Measurements from ENCODE around the gene TMEM106C.
"Not testable (repeated sequence)": the region's sequence is repeated elsewhere in the genome, so short reads cannot be mapped to it uniquely, and the experiment has no call there.

Gene TMEM106C

DNA sequence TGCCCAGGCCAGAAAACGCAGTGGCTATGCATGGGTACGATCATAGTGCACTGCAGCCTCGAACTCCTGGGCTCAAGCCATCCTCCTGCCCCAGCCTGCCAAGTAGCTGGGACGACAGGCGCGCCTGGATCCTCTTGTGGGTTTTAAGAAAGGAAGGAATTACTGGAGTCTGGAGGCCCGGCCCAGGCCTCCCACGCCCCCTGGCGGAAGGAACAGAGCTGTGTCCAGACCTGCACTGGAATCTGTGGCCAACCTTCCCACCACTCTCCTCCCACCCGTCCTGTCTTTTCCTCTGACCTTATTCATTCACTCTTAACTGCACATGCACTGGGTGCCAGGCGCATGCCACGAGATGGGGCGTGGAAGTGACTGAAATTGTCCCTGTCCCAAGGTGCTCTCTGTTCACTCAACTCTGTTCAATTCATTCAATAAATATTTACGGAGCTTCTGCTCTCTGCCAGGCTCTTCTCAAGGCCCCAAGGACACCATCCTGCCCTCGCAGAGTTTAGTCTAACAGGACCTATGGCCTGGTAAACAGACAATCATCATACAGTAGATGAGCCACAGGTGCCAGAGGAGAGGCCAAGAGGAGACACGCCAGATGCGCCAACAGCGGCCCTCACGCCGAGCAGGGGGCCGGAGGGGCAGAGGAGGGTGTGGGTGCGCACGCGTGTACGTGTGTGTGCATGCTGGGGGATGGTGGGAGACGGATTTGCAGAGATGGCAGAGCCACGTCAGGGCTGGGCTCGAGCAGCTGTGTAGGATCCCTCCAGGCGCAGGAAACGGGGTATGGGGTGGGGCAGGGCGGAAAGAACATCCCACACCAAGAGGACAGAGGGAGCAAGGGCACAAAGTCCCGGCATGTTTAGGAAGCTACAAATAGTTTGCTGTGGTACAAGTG is 13.7 kb upstream of the TMEM106C start:
- DNase-seq: peak; percentile 37

DNA sequence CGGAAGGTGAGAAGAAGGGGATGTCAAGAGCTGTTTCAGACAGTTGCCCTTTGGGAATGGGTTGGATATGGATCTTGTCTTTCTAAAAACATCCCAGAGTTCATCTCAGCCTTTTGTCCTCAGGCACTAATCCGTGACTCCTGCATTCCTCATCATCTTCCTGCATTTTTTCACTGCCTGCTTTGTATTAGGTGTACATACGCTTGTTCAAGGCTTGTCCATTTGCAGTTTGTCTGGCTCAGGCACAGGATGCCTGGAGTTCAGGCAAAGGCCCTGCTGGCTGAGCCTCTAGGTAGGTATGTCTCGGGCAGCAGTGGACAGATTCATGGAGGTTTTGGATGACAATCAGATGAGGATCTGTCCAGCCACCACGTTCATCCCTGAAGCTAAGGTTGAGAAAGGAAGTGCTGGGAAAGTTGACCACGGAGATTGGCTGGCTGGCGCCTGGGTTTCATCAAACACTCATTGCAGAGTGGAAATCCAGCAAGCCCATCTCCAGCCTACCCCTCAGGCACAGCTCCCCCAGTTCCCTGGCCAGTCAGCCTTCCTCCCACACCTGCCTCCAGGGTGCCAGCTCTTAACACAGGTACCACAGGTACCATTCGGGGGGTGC is 12.4 kb upstream of the TMEM106C start:
- DNase-seq: no peak

DNA sequence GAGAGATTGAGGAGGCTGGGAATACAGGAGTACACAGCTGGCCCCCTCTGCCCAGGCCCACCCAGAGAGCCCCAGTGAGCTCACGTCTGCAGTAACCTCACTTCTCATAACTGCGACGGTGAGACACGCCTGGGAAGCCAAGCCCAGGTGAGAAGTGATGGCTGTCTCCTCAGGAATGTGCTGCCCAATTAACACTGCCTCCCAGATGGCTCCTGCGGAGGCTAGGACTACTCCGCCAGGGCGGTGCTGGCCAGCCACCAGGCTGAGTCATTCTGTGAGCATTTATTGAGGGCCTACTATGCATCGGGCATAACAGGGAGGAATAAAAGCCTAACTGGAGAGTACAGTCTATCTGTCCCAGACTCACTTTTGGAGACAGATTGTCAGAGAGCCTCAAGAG is 9.3 kb upstream of the TMEM106C start:
- no peak for DNase-seq

DNA sequence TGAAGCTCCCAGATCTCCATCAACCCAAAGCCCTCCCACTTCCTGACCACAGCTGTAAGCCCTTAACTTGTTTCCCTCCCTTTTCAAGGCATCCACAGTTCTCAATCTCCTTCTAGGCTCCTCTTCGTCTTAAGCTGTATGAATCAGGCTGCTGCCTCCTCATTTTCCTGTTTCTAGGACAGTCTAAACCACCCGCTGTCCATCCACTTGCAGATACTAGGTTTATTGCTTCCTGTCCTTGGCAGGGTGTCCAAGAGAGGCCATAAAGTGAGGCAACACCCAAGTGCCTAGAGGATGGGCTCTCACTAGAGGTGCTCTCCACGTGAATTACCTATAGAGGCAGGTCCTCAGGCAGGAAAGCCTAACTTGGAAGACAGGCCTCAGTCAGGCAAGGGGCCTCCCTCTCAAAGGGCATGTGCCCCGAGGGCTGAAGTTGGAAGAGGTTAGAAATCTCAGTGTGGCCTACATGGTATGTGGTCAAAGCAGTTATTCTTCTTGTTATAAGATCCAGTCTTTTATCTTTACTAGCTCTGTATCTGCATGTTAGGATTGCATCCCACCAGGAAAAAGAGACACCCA is 8.8 kb upstream of the TMEM106C start:
- DNase-seq: no peak

DNA sequence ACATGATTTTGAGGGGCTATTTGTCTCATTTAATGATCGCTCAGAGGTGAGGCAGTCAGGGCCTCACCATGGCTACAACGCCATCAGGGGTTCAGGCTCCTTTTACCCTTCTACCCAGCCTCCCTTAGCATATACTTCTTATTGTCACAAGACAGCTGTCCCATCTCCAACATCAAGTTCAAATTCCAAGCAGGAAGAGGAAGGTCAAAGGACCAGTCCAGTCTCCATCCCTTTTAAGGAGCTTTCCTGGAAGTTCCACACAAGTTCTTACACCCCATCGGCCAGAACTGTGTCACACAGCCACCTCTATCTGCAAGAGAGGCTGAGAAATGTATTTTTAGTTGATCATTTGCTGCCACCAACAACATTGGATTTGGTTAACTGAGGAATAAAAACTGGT is 8.3 kb upstream of the TMEM106C start:
- DNase-seq: no peak

DNA sequence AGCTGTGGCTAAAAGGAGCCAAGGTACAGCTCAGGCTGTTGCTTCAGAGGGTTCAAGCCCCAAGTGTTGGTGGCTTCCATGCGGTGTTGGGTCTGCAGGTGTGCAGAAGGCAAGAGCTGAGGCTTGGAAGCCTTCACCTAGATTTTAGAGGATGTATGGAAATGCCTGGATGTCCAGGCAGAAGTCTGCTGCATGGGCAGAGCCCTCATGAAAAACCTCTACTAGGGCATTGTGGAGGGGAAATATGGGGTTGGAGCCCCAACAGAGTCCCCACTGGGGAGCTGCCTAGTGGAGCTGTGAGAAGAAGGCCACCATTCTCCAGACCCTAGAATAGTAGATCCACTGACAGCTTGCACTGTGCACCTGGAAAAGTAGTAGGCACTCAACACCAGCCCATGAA is 5.7 kb upstream of the TMEM106C start:
- not testable (repeated sequence) for DNase-seq

DNA sequence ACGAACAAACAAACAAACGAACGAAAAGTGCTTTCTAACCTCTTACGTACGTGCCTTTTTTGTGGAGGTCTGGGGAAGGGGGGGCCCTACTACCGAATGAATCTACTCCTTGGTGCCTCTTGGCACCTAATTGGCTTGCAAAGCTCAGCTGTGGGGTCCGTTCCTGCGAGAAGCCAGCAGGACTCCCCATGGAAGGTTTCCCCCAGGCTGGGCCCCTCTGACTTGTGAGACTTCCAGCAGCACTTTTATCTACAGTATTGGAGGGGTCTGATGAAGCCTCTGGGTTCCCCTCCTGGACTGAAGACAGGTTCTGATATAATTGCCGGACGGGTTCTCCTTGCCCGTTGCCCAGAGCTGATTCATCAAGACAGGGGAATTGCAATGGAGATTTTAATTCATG is 1.2 kb upstream of the TMEM106C start:
- no peak for DNase-seq

DNA sequence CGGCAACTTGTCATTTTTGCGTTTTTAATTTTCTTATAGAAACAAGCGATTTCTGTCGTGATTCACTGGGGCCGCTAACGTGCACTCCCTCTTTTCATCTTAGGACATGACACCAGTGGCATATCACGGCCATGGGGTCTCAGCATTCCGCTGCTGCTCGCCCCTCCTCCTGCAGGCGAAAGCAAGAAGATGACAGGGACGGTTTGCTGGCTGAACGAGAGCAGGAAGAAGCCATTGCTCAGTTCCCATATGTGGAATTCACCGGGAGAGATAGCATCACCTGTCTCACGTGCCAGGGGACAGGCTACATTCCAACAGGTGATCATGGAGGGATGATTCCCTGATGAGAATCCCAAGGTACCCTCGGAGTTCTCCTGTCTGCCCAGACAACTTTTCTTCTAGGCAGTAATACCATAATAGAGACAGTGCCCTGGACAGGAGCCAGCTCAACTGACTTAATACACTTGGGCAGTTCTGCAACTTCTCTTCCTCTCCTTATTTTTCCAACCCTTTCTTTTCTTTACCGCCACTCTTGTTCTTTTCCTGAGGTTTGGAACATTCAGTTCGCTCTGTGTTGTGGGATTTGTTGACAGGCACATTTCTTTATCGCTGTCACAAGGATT is 821 bp downstream of the TMEM106C start:
- DNase-seq: peak; percentile 26

DNA sequence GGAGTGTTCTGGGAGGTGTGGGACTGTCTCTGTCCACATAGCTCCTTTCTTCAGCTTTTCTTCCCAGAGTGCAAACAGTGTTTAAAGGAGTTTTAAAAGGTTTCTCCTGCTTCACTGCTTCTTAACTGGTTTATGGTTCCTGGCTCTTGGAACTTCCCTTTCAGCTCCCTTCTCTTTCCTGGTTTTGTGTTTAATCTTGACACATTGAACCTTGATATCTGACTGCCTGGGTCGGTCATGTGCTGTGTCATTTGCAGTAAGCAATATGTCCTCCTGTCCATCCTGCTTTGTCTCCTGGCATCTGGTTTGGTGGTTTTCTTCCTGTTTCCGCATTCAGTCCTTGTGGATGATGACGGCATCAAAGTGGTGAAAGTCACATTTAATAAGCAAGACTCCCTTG is 2.2 kb downstream of the TMEM106C start:
- DNase-seq: no peak

DNA sequence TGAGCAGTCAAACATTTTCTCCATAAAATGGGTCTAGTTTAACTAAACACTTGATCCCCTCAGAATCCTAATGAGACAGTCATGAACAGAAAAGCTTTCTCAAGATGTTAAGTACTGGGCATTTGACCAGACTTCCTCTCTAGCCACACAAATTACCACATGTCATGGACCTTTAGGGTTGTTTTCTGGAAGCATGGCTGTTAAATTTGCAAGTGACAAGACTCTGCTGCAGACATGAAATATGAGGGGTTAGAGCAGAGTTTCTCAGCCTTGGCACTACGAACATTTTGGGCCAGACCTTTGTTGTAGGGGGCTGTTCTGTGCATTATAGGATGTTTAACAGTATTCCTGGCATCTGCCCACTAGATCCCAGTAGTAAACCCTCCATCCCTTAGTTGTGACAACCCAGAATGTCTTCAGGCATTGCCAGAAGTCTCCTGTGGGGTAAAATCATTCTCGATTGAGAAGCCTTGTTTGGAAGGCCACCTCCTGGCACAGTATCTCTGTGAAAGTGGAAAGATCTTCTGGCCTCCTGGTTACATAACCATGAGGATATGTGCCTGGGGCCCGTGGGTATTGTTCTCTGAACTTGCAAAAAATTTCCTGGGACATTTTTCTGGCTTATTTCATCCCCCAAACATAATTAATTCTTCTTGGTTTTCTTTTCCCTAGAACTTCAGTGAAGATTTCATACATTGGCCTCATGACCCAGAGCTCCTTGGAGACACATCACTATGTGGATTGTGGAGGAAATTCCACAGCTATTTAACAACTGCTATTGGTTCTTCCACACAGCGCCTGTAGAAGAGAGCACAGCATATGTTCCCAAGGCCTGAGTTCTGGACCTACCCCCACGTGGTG is 4.3 kb downstream of the TMEM106C start:
- no peak for DNase-seq

DNA sequence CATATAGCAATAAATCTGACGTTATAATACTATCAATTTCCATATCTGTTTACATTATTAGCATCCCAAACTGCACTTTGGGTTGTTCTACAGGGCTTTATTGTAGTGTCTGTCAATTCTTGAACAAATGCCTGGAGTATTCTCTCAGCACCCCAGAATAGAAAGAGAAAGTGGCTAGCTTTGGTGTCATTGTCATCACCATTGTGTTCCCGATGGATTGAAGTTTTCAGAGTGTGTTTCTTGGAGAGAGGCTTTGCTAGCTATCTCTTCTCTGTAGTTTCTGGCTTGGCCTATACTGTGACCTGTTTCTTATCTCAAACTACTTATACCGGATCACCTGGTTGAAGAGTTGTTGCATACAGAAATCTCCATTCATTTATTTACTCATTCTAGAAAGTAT is 6.4 kb downstream of the TMEM106C start:
- no peak for DNase-seq

DNA sequence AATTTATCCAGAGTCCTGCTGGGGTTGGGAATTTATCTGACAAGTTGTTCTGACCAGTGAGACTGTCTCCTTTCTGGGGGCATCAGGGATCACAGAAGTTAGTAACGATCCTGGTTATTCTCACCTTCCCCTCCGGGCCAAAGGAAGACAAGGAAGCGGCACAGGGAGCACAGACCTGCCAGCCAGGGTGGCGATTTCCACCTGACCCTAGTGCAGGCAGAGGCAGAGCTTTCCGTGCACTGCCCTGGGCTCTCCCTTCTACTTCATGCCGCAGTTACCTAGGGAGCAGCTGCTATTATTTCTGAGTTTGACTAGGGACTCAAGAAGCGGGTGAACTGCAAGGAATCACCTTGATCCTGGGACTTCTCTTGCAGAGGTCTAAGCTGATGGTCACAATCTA is 7.4 kb downstream of the TMEM106C start:
- no peak for DNase-seq

DNA sequence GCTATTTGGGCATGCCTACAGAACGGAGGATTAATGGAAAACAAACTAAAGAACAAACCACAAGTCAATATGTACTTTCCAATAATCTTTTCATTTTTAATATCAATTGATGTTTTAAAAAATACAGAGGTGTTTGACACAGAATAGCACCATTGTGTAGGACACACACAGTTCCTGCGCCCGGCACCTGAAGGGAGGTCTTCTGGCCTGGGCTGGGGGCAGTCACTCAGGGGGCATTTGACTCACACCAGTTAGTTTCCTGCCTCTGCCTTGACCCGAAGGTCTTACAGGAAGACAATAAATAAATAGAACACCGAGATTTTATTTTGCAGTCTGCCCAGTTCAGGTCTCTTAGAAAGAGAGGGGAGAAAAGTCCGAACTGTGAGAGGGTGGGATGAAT is 9.5 kb downstream of the TMEM106C start:
- no peak for DNase-seq

DNA sequence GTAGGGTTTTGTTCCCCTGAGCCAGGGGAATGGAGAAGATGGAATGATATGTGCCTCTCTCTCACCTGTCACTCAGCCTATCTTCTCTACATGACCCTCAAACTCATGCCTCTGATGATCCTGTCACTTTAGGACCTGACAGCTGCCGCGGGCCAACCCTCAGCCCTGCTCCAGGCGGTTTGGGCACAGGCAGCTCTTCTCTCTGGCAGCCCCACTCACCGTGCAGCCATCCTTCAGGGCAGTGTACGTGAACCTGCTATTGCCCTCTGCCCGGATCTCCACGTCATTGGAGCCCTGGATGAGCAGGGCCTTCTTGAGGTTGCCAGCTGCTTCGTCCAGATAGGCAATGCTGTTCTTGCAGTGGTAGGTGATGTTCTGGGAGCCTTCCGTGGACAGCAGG is 10.5 kb downstream of the TMEM106C start:
- DNase-seq: no peak

DNA sequence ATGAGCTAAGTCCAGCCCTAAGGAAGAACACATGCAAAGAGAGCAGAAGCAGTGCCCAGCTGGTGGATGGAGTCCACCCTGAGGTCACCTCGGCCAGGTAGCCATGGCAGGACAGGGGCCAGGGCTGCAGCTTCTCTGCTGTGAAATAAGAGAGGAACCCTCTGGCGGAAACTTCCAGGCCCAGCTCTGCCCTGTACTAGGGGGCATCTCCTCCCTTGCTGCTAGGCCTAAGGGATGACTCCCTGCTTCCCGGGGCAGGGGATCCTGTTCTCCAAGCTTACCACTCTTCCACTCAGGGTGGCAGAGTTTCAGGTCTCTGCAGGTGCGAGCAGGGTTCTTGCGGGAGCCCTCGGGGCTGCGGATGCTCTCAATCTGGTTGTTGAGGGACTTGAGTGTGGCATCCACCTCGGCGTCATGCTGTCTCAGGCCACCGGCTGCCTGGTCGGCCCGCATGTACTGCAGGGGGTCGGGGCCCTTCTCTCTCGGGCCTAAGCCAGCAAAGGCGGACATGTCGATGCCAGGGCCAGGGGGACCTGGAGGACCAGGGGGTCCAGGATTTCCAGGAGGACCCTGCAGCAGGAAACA is 11.7 kb downstream of the TMEM106C start:
- DNase-seq: no peak

DNA sequence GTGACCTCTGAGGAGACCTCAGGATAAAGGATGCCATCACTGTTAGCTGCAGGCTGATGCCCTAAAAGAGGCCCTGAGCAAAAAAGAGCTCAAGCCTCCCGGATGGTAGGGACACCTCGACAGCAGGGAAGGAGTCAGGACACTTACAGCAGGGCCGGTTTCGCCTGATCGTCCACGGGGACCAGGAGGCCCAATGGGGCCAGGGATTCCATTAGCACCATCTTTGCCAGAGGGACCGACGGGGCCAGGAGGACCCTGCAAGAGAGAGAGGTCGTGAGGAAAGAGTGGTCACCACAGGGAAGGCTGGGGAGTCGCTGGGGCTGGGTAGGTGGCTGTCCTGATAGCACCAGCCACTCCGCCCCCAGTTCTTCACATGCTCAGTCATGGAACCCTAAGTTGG is 12.4 kb downstream of the TMEM106C start:
- DNase-seq: no peak

DNA sequence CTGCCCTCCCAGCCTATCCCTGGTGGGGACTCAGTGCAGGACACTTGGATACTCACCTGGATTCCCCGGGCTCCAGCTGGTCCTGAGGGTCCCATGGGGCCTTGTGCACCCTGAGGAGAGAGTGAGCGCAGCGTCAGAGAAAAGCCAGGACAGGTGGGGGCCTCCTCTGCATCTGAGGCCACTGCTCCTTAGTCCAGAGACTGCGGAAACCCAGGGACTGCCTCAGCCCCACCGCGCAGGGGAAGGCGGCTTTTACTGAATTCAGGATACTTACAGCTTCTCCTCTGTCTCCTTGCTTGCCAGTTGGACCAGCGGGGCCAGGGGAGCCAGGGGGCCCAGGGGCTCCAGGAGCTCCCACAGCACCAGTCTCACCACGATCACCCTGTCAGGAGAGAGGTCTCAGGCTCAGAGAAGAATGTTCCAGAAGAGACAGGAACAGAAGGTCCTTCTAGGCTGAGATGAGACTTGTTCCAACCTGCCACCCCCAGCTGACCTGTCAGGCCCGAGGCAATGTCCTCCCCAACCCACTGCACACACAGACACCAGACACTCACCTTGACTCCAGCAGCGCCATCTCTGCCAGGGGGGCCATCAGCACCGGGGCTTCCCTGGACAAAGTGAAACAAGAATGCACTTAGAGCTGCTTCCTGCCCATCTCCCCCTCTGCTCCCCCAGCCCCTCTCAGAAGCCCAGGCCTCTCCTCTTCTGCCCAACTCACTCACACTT is 13.8 kb downstream of the TMEM106C start:
- DNase-seq: no peak

DNA sequence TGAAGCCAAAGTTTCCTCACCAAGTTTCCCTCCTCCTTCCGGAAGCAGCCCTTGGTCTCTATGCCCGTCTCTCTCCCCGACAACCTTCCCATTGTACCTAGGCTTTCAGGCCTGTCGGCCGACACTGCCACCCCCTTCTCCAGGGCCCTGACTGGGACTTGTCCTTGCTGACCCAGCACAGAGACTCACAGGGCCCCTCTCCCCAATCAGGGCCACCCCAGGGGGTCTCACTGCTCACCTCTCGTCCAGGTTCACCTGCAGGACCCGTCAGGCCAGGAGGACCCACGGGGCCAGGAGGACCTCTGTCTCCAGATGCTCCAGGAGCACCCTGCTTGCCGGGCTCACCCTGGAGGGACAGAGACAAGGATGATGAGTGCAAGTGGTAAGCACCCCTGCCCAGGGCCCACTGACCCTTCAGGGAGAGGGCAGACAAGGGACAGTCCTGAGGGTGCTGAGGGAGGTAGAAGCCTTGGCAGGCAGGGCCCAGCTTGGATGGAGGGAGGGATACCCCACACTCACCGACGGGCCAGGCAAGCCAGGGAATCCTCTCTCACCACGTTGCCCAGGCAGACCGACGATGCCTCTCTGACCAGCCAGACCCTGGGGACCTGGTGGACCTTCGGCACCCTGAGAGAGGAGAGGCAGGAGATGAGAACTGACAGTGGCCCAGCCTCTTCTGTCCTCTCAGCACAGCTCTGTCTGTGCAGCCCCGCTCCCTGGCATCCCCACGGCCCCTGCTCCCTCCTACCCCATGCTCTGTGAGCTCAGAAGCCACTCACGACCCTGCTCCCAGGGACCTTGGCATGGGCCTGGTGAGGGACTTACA is 14.6 kb downstream of the TMEM106C start:
- no peak for DNase-seq

DNA sequence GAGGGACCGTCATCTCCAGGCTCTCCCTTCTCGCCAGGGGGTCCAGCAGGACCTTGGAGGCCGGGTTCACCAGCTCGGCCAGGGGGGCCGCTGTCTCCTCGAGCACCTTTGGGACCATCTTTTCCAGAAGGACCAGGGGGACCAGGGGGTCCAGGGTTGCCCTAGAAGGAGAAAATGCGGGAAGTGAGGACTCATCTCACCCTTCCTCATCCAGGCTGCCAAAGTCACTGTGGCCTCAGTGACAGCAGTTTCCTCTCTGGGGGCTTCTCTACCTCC is 15.1 kb downstream of the TMEM106C start:
- no peak for DNase-seq

DNA sequence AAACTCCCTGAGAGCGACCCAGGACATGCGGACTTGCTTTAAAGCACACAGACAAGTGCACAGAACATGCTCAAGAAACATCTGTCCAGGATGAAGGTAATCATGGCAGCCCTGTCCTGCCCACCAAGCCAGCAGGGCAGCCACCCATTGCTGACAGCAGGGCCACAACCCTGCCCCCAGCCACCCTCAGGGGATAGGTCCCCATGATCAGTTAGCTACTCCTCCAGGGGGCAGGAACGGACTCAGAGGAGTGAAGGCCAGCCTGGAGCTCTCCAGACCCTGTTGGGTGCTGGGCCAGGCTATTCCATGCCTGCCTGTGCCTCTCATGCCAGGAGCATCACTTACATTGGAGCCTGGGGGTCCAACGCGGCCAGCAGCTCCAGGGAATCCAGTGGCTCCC is 15.8 kb downstream of the TMEM106C start:
- DNase-seq: no peak

DNA sequence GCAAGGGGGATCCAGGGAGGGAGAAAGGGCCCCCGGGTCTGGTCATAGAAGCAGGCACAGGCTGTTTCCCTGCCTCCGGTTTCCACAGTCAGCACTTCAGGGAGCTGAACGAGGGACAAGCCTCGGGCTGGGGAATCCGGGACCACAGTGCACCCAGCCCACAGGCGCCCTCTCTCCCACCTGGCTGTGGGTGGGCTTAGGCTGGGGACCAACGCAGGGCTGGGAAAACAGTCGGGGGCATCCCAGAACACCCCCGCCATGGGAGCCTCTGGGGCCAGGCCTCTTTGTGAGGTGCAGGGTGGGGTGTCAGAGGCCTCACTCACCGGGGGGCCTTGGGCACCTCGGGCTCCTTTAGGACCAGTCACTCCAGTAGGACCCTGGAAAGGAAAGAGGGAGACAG is 16.3 kb downstream of the TMEM106C start:
- no peak for DNase-seq

Measured in activated T-cell treated with anti-CD3 and anti-CD28 coated beads, Interleukin-2, amount 50 U/mL, for 1 hour (primary cell).